Urothelium cell line (cell line): Measurements from ENCODE around the gene C16orf95.
"Not testable (repeated sequence)": the region's sequence is repeated elsewhere in the genome, so short reads cannot be mapped to it uniquely, and the experiment has no call there.

Source experiments
- DNase-seq: peaks from one replicate; pipeline ENCODE4 v3.0.0; 2011; ENCODE audit warnings: low spot score, mixed read lengths
- FAIRE-seq: peaks from 2 replicates; lab custom pipeline; 2011; peaks lifted over from hg19 to GRCh38; lab: Jason Lieb, UNC

The C16orf95 gene

DNA sequence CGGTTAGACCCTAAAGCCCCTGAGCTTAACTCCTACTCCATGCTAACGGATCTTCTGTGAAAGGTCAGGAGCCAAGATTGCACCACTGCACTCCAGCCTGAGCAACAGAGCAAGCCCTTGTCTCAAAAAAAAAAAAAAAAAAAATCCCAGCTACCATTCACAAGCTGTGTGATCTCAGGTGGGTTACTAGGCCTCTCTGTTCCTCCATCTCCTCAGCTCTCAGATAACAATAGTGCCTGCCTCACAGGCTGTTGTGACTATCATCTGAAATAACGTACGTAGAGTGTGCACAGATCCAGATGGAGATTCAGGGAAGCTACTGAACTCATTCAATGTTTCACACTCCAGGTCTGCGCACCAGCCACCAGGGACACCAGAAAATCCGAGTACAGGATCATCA, 57.8 kb downstream of the C16orf95 start:
- no peak for FAIRE-seq
- no peak for DNase-seq

- not testable (repeated sequence) for FAIRE-seq
These were observed 58.5 kb downstream of the C16orf95 start for GRCh38 chr16:87258653-87259052.

DNA sequence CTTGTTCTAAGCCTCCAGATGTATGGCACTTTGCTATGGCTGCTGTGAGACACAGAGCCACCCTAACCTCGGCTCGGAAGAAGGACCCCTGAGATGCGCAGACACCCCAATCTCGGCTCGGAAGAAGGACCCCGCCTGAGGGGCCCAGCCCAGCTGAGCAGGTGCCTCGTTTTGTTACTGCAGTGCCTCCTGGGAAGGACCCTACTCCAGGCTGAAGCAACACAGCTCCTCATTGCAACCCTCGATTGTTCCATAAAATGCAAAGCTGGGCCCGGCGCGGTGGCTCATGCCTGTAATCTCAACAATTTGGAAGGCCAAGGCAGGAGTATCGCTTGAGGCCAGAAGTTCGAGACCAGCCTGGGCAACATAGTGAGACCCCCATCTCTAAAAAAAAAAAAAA, 61.3 kb downstream of the C16orf95 start:
- FAIRE-seq (no peak), DNase-seq (no peak)

More at GRCh38 chr16:87258653-87259052, 58.5 kb downstream of the C16orf95 start:
- not testable (repeated sequence) for DNase-seq

- FAIRE-seq (no peak), DNase-seq (no peak)
These were observed 62.5 kb downstream of the C16orf95 start for GRCh38 chr16:87254734-87255133.

DNA sequence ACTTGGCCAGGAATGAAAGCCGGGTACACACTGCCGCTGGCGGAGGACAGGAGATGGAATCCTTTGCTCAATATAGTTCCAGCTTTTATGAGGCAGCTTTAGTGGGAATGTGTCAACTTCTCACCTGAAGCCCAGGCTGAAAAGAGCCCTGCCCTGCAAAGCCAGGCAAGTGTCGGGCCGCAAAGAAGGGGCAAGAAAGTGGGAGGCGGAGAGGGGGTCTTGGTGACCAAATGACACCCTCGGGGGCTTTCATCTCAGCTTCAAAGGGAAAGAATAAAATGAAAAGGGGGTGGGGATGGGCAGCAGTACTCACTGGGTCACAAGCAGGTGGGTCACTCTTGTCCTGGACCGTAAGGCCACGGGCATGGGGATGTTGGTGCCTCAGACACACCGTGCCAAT, 62.9 kb downstream of the C16orf95 start:
- FAIRE-seq (no peak), DNase-seq (no peak)

DNA sequence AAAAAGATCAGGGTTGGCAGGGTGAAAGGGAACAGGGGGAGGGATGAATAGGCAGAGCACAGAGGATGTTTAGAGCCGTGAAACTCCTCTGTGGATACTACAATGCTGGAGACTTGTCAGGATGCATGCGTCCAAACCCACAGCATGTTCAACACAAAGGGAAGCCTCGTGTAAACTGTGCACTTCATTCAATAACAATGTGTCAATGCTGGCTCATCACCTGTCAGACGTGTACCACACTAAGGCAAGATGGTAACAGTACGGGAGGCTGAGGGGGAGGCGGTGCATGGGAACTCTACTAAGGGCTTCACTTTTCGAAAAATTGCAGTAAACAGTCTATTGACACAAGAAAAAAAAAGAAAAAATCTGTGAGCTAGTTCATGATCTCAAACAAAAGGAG, 63.7 kb downstream of the C16orf95 start:
- DNase-seq = no peak
- peak; percentile 35 for FAIRE-seq
